Trophoblast cell (in vitro differentiated cells and primary cell): Measurements from ENCODE around the gene NKX6-2.

Experiments
- DNase-seq, 2 donors: peaks; one replicate each; pipeline ENCODE4 v3.0.0-alpha.2; 2016
- H2AFZ ChIP-seq: 2 replicates; pipeline ENCODE4 v1.6.1; 2013; ENCODE audit warnings: low read length, moderate library complexity, mild to moderate bottlenecking; ENCODE audit not compliant: insufficient read depth, poor library complexity
- H2AK5ac ChIP-seq: 2 replicates; pipeline ENCODE4 v1.6.1; 2013; ENCODE audit warnings: mild to moderate bottlenecking, low read length
- H2BK120ac ChIP-seq: 2 replicates; pipeline ENCODE4 v1.6.1; 2013; ENCODE audit warnings: low read length, mild to moderate bottlenecking, moderate library complexity; ENCODE audit not compliant: insufficient read depth, poor library complexity
- H2BK12ac ChIP-seq: 2 replicates; pipeline ENCODE4 v1.6.1; 2013; ENCODE audit warnings: mild to moderate bottlenecking, low read length, moderate library complexity
- H2BK5ac ChIP-seq: 2 replicates; pipeline ENCODE4 v1.6.1; 2013; ENCODE audit warnings: low read length, low read depth, moderate library complexity, mild to moderate bottlenecking; ENCODE audit not compliant: poor library complexity
- H3K14ac ChIP-seq: 2 replicates; pipeline ENCODE4 v1.6.1; 2013; ENCODE audit warnings: mild to moderate bottlenecking, low read length
- H3K18ac ChIP-seq: 2 replicates; pipeline ENCODE4 v1.6.1; 2013; ENCODE audit warnings: mild to moderate bottlenecking, low read length
- H3K23ac ChIP-seq: 2 replicates; pipeline ENCODE4 v1.6.1; 2013; ENCODE audit warnings: low read length
- H3K27ac ChIP-seq: 2 replicates; pipeline ENCODE4 v1.5.1; 2013; ENCODE audit warnings: low read depth, mild to moderate bottlenecking, inconsistent platforms, low read length, moderate library complexity
- H3K27me3 ChIP-seq: 2 replicates; pipeline ENCODE4 v1.6.1; 2013; ENCODE audit warnings: inconsistent platforms, mild to moderate bottlenecking, low read length, moderate library complexity; ENCODE audit not compliant: insufficient read depth
- H3K36me3 ChIP-seq, 2 experiments: 1 replicate in 1 of 2; 2 replicates in 1 of 2; pipeline ENCODE4 v1.6.1; 2013; ENCODE audit warnings: low read length in 2 of 2, mild to moderate bottlenecking in 2 of 2, moderate library complexity in 1 of 2; ENCODE audit not compliant: insufficient read depth in 2 of 2, control insufficient read depth in 1 of 2
- H3K4ac ChIP-seq: 2 replicates; pipeline ENCODE4 v1.6.1; 2013; ENCODE audit warnings: low read depth, mild to moderate bottlenecking, low read length, moderate library complexity
- H3K4me1 ChIP-seq, 2 experiments: 1 replicate in 1 of 2; 2 replicates in 1 of 2; pipeline ENCODE4 v1.6.1; 2013; ENCODE audit warnings: low read length in 2 of 2, mild to moderate bottlenecking in 2 of 2, moderate library complexity in 1 of 2; ENCODE audit not compliant: insufficient read depth in 2 of 2, control insufficient read depth in 1 of 2
- H3K4me2 ChIP-seq: 2 replicates; pipeline ENCODE4 v1.6.1; 2013; ENCODE audit warnings: inconsistent platforms, mild to moderate bottlenecking, low read length, moderate library complexity
- H3K4me3 ChIP-seq: 2 replicates; pipeline ENCODE4 v1.5.1; 2013; ENCODE audit warnings: mild to moderate bottlenecking, low read depth, low read length, inconsistent platforms
- H3K79me1 ChIP-seq: one replicate; pipeline ENCODE4 v1.6.1; 2013; ENCODE audit warnings: low read length
- H3K79me2 ChIP-seq: 2 replicates; pipeline ENCODE4 v1.6.1; 2013; ENCODE audit warnings: low read length, mild to moderate bottlenecking; ENCODE audit not compliant: control insufficient read depth, insufficient read depth, poor library complexity
- H3K9ac ChIP-seq: 2 replicates; pipeline ENCODE4 v1.6.1; 2013; ENCODE audit warnings: mild to moderate bottlenecking, low read length
- H3K9me3 ChIP-seq: 2 replicates; pipeline ENCODE4 v1.6.1; 2013; ENCODE audit warnings: low read depth, mild to moderate bottlenecking, control low read depth, inconsistent platforms, low read length; ENCODE audit not compliant: insufficient read depth
- H4K12ac ChIP-seq: 2 replicates; pipeline ENCODE4 v1.6.1; 2013; ENCODE audit warnings: low read depth, mild to moderate bottlenecking, low read length, moderate library complexity
- H4K8ac ChIP-seq: 2 replicates; pipeline ENCODE4 v1.6.1; 2013; ENCODE audit warnings: low read depth, mild to moderate bottlenecking, low read length, moderate library complexity
- H4K91ac ChIP-seq: one replicate; pipeline ENCODE4 v1.6.1; 2013; ENCODE audit warnings: low read depth, mild to moderate bottlenecking, low read length, moderate library complexity
- WGBS: extraction: QIAGEN DNeasy Blood & Tissue Kit; methylation state at CpG from one replicate; pipeline ENCODE4 v1.1.7; 2013; ENCODE audit warnings: missing lambda C conversion rate; ENCODE audit not compliant: insufficient read length, insufficient coverage; ENCODE audit errors: extremely low coverage; 5-methylcytosine and 5-hydroxymethylcytosine counted together

NKX6-2 gene

DNA sequence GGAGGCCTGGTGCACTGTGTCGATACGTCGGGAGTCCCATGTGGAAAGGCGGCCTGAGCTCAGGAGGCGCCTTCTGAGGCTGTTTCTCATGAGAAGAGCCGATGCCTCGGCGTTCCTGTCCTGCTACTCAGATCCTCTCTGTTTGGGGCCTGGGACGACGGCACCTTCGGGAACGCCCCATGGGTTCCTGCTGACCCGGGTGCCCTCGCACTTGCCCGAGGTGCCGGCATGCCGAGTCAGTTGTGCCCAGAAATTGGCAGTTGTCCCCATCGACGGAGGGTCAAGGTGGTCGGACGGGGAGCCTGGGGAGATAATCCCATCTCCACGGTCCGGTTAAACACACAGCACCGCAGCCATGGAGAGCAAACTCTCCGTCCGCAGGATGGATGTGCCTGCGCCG lies 33.0 kb downstream of the NKX6-2 start:
- H3K23ac ChIP-seq = no peak overlapping the region
- H4K91ac ChIP-seq = no peak overlapping the region
- no peaks in the 10 kb centered on the region for H3K27me3 ChIP-seq
- H3K14ac ChIP-seq = no peak overlapping the region
- H2BK12ac ChIP-seq = no peak overlapping the region
- H3K9me3 ChIP-seq = peaks cover 14% of the 10 kb centered on the region
- no peak overlapping the region for H2BK120ac ChIP-seq
- H3K27ac ChIP-seq = no peak overlapping the region
- H3K36me3 ChIP-seq = peaks cover 25 to 31% of the 10 kb centered on the region in 2 experiments
- no CpG with 5 or more reads among the region's 28 CpGs for WGBS
- no peak overlapping the region for H3K4me2 ChIP-seq
- H3K4me1 ChIP-seq = no peaks in the 10 kb centered on the region
- H3K18ac ChIP-seq = no peak overlapping the region
- no peak for DNase-seq
- no peaks in the 10 kb centered on the region for H3K79me2 ChIP-seq
- H3K79me1 ChIP-seq = no peaks in the 10 kb centered on the region
- H3K4ac ChIP-seq = no peak overlapping the region
- H3K4me3 ChIP-seq = no peak overlapping the region
- H4K8ac ChIP-seq = no peak overlapping the region
- no peak overlapping the region for H2BK5ac ChIP-seq
- no peak overlapping the region for H4K12ac ChIP-seq
- no peak overlapping the region for H2AFZ ChIP-seq
- no peak overlapping the region for H3K9ac ChIP-seq
- H2AK5ac ChIP-seq = no peak overlapping the region

- H3K4me2 ChIP-seq = no peak overlapping the region
- no peak overlapping the region for H4K91ac ChIP-seq
- H2BK12ac ChIP-seq = no peak overlapping the region
- H2AK5ac ChIP-seq = no peak overlapping the region
- DNase-seq = no peak
- no peak overlapping the region for H3K18ac ChIP-seq
- H2BK5ac ChIP-seq = no peak overlapping the region
- no peak overlapping the region for H3K23ac ChIP-seq
- no peak overlapping the region for H4K8ac ChIP-seq
- H3K4ac ChIP-seq = no peak overlapping the region
- WGBS = no CpG with 5 or more reads among the region's 20 CpGs
- no peaks in the 10 kb centered on the region for H3K4me1 ChIP-seq
- H2AFZ ChIP-seq = no peak overlapping the region
- no peak overlapping the region for H3K9ac ChIP-seq
- no peaks in the 10 kb centered on the region for H3K79me1 ChIP-seq
- H3K27me3 ChIP-seq = no peaks in the 10 kb centered on the region
- H3K36me3 ChIP-seq = peaks cover 23 to 30% of the 10 kb centered on the region in 2 experiments
- H3K27ac ChIP-seq = no peak overlapping the region
- H3K4me3 ChIP-seq = no peak overlapping the region
- H2BK120ac ChIP-seq = no peak overlapping the region
- H4K12ac ChIP-seq = no peak overlapping the region
- H3K79me2 ChIP-seq = no peaks in the 10 kb centered on the region
- peaks cover 14% of the 10 kb centered on the region for H3K9me3 ChIP-seq
- H3K14ac ChIP-seq = no peak overlapping the region
Observed at GRCh38 chr10:132752378-132752777, 33.6 kb downstream of the NKX6-2 start.

GRCh38 chr10:132750936-132751335 lies 35.0 kb downstream of the NKX6-2 start:
- Histone ChIP-seq H3K36me3 (peaks cover 15 to 21% of the 10 kb centered on the region in 2 experiments), H2AK5ac (no peak overlapping the region), H3K9me3 (peaks cover 9% of the 10 kb centered on the region), H3K4me1 (no peaks in the 10 kb centered on the region), H2BK120ac (no peak overlapping the region), H3K23ac (no peak overlapping the region), H4K91ac (no peak overlapping the region), H2BK12ac (no peak overlapping the region), H3K18ac (no peak overlapping the region), H3K79me2 (no peaks in the 10 kb centered on the region), H3K4me3 (no peak overlapping the region), H4K12ac (no peak overlapping the region), H3K9ac (no peak overlapping the region), H2BK5ac (no peak overlapping the region), H3K4ac (no peak overlapping the region), H3K79me1 (no peaks in the 10 kb centered on the region), H3K27me3 (no peaks in the 10 kb centered on the region), H3K14ac (no peak overlapping the region), H3K4me2 (no peak overlapping the region), H4K8ac (no peak overlapping the region), H3K27ac (no peak overlapping the region), H2AFZ (no peak overlapping the region)
- no peak for DNase-seq
- WGBS = no CpG with 5 or more reads among the region's 14 CpGs

GRCh38 chr10:132749371-132749795 lies 36.6 kb downstream of the NKX6-2 start:
- no peak overlapping the region for H4K8ac ChIP-seq
- H4K12ac ChIP-seq = no peak overlapping the region
- H3K79me1 ChIP-seq = no peaks in the 10 kb centered on the region
- H3K18ac ChIP-seq = no peak overlapping the region
- H3K9me3 ChIP-seq = no peaks in the 10 kb centered on the region
- no peak overlapping the region for H2BK12ac ChIP-seq
- no peak overlapping the region for H2AFZ ChIP-seq
- H3K4me1 ChIP-seq = no peaks in the 10 kb centered on the region
- no peak overlapping the region for H3K27ac ChIP-seq
- no peaks in the 10 kb centered on the region for H3K79me2 ChIP-seq
- no peaks in the 10 kb centered on the region for H3K27me3 ChIP-seq
- no peak overlapping the region for H3K9ac ChIP-seq
- H3K23ac ChIP-seq = no peak overlapping the region
- H3K4me3 ChIP-seq = no peak overlapping the region
- no peak overlapping the region for H2AK5ac ChIP-seq
- H2BK5ac ChIP-seq = no peak overlapping the region
- peaks cover 9 to 21% of the 10 kb centered on the region in 2 experiments for H3K36me3 ChIP-seq
- no peak overlapping the region for H3K4ac ChIP-seq
- no peak overlapping the region for H3K14ac ChIP-seq
- no peak overlapping the region for H2BK120ac ChIP-seq
- WGBS = no CpG with 5 or more reads among the region's 22 CpGs
- DNase-seq = no peak
- no peak overlapping the region for H3K4me2 ChIP-seq
- no peak overlapping the region for H4K91ac ChIP-seq
